Lower leg skin (tissue), 3 donors: ENCODE measurements around the gene DNPH1.

Experiments used
- POLR2A ChIP-seq, 2 donors: fragments of 450-650 bp; IDR thresholded peaks; one replicate each; pipeline ENCODE4 v1.6.1; 2016 to 2017; ENCODE audit warnings: antibody characterized with exemption in 2 of 2, mild to moderate bottlenecking in 1 of 2, moderate library complexity in 1 of 2
- TF ChIP-seq, protein P1 (sequence below), 3 donors: fragments of 450-650 bp; IDR thresholded peaks; one replicate each; pipeline ENCODE4 v1.5.1; 2016; ENCODE audit warnings: antibody characterized with exemption in 3 of 3, mild to moderate bottlenecking in 3 of 3, moderate library complexity in 2 of 3

DNA sequence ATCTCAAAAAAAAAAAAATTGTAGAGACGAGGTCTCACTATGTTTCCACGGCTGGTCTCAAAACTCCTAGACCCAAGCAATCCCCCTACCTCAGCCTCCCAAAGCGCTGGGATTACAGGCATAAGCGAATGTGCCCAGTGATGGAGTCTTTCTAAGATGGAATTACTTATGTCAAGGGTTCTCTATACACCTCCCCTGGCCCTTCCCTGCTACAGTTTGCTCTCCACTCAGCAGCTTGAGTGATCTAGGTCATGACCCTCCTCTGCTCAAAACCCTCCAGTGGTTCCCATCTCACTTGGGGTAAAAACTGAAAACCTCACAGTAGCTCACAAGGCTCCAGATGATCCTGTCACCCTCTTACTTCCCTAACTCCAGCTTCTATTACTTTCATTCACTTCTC, 1.8 kb upstream of the DNPH1 start:
- TF ChIP-seq, protein P1, sequence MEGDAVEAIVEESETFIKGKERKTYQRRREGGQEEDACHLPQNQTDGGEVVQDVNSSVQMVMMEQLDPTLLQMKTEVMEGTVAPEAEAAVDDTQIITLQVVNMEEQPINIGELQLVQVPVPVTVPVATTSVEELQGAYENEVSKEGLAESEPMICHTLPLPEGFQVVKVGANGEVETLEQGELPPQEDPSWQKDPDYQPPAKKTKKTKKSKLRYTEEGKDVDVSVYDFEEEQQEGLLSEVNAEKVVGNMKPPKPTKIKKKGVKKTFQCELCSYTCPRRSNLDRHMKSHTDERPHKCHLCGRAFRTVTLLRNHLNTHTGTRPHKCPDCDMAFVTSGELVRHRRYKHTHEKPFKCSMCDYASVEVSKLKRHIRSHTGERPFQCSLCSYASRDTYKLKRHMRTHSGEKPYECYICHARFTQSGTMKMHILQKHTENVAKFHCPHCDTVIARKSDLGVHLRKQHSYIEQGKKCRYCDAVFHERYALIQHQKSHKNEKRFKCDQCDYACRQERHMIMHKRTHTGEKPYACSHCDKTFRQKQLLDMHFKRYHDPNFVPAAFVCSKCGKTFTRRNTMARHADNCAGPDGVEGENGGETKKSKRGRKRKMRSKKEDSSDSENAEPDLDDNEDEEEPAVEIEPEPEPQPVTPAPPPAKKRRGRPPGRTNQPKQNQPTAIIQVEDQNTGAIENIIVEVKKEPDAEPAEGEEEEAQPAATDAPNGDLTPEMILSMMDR (IDR thresholded peaks at IDR 0.05): no peak
- no peak for TF ChIP-seq POLR2A (IDR thresholded peaks at IDR 0.05)
